H1 (cell line): Measurements from ENCODE around the gene SPEN. TPM values are rescaled to one million over a fixed set of nuclear protein-coding genes. Genes with fewer than 3 reads are reported as not detected.

ENCODE experiments used
- ASH2L ChIP-seq: fragments of 200-600, 300-600 bp; sonication (generic); IDR thresholded peaks from one replicate; pipeline ENCODE4 v1.7.1; 2017; ENCODE audit warnings: low read length
- EGR1 ChIP-seq: IDR thresholded peaks from 2 replicates; pipeline ENCODE4 v1.6.1; 2011; ENCODE audit warnings: low read depth, low read length, borderline replicate concordance
- KDM4A ChIP-seq: IDR thresholded peaks from one replicate; pipeline ENCODE4 v1.7.1; 2012; ENCODE audit warnings: low read depth, mild to moderate bottlenecking, moderate library complexity, low read length, inconsistent platforms; ENCODE audit not compliant: severe bottlenecking
- POLR2A ChIP-seq, 2 experiments: IDR thresholded peaks; 1 replicate in 1 of 2; 2 replicates in 1 of 2; pipeline ENCODE4 v1.6.1; 2011; ENCODE audit warnings: low read depth in 2 of 2, low read length in 2 of 2, mild to moderate bottlenecking in 2 of 2; ENCODE audit errors: control extremely low read depth in 1 of 2
- RAD21 ChIP-seq, 2 experiments: IDR thresholded peaks in 1 of 2; conservative IDR thresholded peaks in 1 of 2; 2 replicates each; pipeline ENCODE4 v1.6.1; 2011; ENCODE audit warnings: low read depth in 2 of 2, low read length in 2 of 2, improper control_type of control experiment in 1 of 2, inconsistent platforms in 1 of 2, mild to moderate bottlenecking in 1 of 2, moderate library complexity in 1 of 2
- SAP30 ChIP-seq: fragments of 300-600 bp; sonication (generic); IDR thresholded peaks from 2 replicates; pipeline ENCODE4 v1.7.1; 2012; ENCODE audit warnings: low read length, moderate library complexity, mild to moderate bottlenecking, inconsistent platforms; ENCODE audit not compliant: insufficient read depth, insufficient replicate concordance
- SIN3A ChIP-seq, 2 experiments: IDR thresholded peaks in 1 of 2; conservative IDR thresholded peaks in 1 of 2; 2 replicates each; pipeline ENCODE4 v1.6.1; 2011 to 2012; ENCODE audit warnings: low read length in 2 of 2, improper control_type of control experiment in 1 of 2, low read depth in 1 of 2, mild to moderate bottlenecking in 1 of 2
- SIRT6 ChIP-seq: IDR thresholded peaks from one replicate; pipeline ENCODE4 v1.7.1; 2012; ENCODE audit warnings: low read length, inconsistent platforms
- SP1 ChIP-seq: IDR thresholded peaks from 2 replicates; pipeline ENCODE4 v1.6.1; 2011; ENCODE audit warnings: low read depth, low read length
- TAF1 ChIP-seq: IDR thresholded peaks from 2 replicates; pipeline ENCODE4 v1.6.1; 2011; ENCODE audit warnings: mild to moderate bottlenecking, low read depth, low read length
- TAF7 ChIP-seq: optimal IDR thresholded peaks from 2 replicates; pipeline ENCODE3; 2011; ENCODE audit warnings: low read depth, mild to moderate bottlenecking, inconsistent platforms, low read length, moderate library complexity, borderline replicate concordance
- TBP ChIP-seq: IDR thresholded peaks from 2 replicates; pipeline ENCODE4 v1.6.1; 2011; ENCODE audit warnings: low read depth, low read length, improper control_type of control experiment
- YY1 ChIP-seq: IDR thresholded peaks from 2 replicates; pipeline ENCODE4 v1.6.1; 2011; ENCODE audit warnings: low read depth, mild to moderate bottlenecking, low read length
- polyA plus RNA-seq, 7 experiments: library from polyadenylated mRNA; depleted of rRNA in 3 of 7; stranded (reverse) in 5 of 7; unstranded in 2 of 7; fragments of >200 nt in 5 of 7; fragments of 200-250 nt in 2 of 7; gene quantifications; 1 replicate in 5 of 7; 2 replicates in 1 of 7; 4 replicates in 1 of 7; pipeline versions ENCODE4 v1.2.1 to v1.2.3, GENCODE V29; 2011 to 2013; ENCODE audit warnings: missing spikeins in 2 of 7, mixed read lengths in 2 of 7
- total RNA-seq: library from RNA; stranded (reverse); fragmentation: NEBNext Ultra II Directional; extraction: Animal tissue kit (Norgen Biotek cat#: 25700); gene quantifications from 2 replicates; pipeline ENCODE4 v1.2.1, GENCODE V29; 2021
- TF ChIP-seq, protein P1 (sequence below): IDR thresholded peaks from 2 replicates; pipeline ENCODE4 v1.6.1; 2011; ENCODE audit warnings: low read length, improper control_type of control experiment

The SPEN gene
- total and polyA plus RNA-seq, 2 of the 8 experiments (the other 6 are each of a cell fraction or from before 2014, with no cell fraction given): 12.5 to 52.1 TPM

DNA sequence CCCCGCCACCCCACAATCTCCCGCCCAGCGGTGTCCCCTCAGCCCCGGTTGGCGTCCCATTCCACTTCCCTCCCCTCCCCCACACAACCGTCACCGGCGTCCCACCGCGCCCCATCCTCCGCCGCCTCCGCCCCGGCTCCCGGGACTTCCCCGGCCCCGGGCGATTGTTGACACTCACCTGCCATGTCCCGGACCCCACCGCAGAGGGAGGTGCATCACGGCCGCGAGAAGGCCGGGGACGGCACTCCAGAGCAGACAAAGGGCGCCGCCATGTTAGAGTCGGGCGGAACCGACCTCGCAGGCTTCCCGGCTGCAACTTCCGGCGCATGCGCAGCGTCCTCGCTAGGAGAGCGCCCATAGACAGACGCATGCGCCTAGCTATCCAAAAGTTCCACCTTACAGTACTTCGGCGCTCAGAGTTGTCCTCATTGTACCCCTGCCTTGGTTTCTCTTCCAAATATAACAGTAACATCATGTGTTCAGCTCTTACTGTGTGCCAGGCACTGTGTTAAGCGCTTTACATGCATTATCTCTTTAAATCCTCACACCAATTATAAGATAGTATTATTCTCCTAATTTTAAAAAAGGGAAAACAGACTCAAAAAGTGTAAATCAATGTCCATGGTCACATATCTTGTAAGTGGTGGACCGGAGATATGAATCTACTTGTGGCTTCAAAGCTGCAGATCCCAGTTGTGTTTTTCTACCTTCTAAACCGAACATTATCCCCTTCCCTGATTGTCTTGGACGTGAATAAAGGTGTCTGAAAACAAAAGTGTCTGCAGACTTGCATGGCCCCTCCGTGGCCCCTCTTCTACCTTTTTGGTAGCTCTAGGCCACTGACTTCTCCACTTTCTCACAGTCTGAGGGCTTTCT lies 128.5 kb downstream of the SPEN start, which contains the start of gene ZBTB17 (continued):
- TF ChIP-seq SP1 (no peak), EGR1 (no peak), POLR2A (IDR thresholded peaks at IDR 0.05; ENCODE audit: control extremely low read depth in 1 of 2, low read depth in 2 of 2, low read length in 2 of 2) (peak in 1 of 2 experiments; percentile 70; a peak in 2 of 3 replicates), YY1 (peak; percentile 99), SIN3A (conservative IDR thresholded peaks at IDR 0.05 in 1 of 2, IDR thresholded peaks at IDR 0.05 in 1 of 2; ENCODE audit: low read depth in 1 of 2, low read length in 2 of 2) (peak; percentile 72 to 91; a peak in 2 of 4 replicates), SIRT6 (no peak), ASH2L (peak; percentile 99), SAP30 (no peak), TAF7 (no peak), TBP (peak; percentile 36; the same call in 1 of the 2 replicates), RAD21 (IDR thresholded peaks at IDR 0.05 in 1 of 2, conservative IDR thresholded peaks at IDR 0.05 in 1 of 2; ENCODE audit: low read depth in 2 of 2, low read length in 2 of 2) (no peak), TAF1 (peak; percentile 72), KDM4A (peak; percentile 94)
- TF ChIP-seq, protein P1, sequence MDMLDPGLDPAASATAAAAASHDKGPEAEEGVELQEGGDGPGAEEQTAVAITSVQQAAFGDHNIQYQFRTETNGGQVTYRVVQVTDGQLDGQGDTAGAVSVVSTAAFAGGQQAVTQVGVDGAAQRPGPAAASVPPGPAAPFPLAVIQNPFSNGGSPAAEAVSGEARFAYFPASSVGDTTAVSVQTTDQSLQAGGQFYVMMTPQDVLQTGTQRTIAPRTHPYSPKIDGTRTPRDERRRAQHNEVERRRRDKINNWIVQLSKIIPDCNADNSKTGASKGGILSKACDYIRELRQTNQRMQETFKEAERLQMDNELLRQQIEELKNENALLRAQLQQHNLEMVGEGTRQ: no peak
